Measurements from ENCODE around the gene EIF5AL1. TPM values are rescaled to one million over a fixed set of nuclear protein-coding genes. Genes with fewer than 3 reads are reported as not detected.
"Not testable (repeated sequence)": the region's sequence is repeated elsewhere in the genome, so short reads cannot be mapped to it uniquely, and the experiment has no call there.

The EIF5AL1 gene
- total and polyA plus RNA-seq, 2 experiments from 2014 or later = 2.0 to 20.4 TPM

- no peak for TF ChIP-seq ZNF462 (CRISPR knock-in tag; IDR thresholded peaks at IDR 0.05)
- no peak for TF ChIP-seq CTCF (conservative IDR thresholded peaks at IDR 0.05; ENCODE audit: low read depth in 2 of 2)
Observed at GRCh38 chr10:79498291-79498829, 14.0 kb upstream of the EIF5AL1 start (continued).

- H3K4me3 Mint-ChIP-seq = no peak overlapping the region
- peaks cover 24% of the 10 kb centered on the region for H3K27me3 Mint-ChIP-seq (ENCODE audit: insufficient read depth, low read depth, poor library complexity)
- H3K36me3 ChIP-seq (ENCODE audit: insufficient read depth) = no peaks in the 10 kb centered on the region
- no peaks in the 10 kb centered on the region for H3F3A ChIP-seq (replicated peaks; ENCODE audit: low read depth)
- H3K27ac ChIP-seq (ENCODE audit: low read depth) = no peak overlapping the region
- TF ChIP-seq NANOG (IDR thresholded peaks at IDR 0.05; ENCODE audit: borderline replicate concordance) (no peak), CTCF (conservative IDR thresholded peaks at IDR 0.05; ENCODE audit: low read depth in 2 of 2) (peak; percentile 4 to 75; a peak in 3 of 4 replicates)
- no peak overlapping the region for H3K27ac Mint-ChIP-seq
- ATAC-seq (peak; percentile 99), DNase-seq (ENCODE audit: low spot score) (peak; percentile 79)
- no peaks in the 10 kb centered on the region for H3K27me3 ChIP-seq (ENCODE audit: insufficient read depth)
- no peaks in the 10 kb centered on the region for H3K9me2 ChIP-seq (ENCODE audit: insufficient read depth)
- no peaks in the 10 kb centered on the region for H3K79me2 ChIP-seq (replicated peaks; ENCODE audit: insufficient read depth)
- H3K4me1 ChIP-seq (ENCODE audit: insufficient read depth) = no peaks in the 10 kb centered on the region
- no peaks in the 10 kb centered on the region for H3K9me3 Mint-ChIP-seq
- no peaks in the 10 kb centered on the region for H4K20me1 ChIP-seq (replicated peaks; ENCODE audit: insufficient read depth)
- 0 out of 2 replicates have a peak overlapping the region, but pooled peaks have one; percentile 30 for H3K4me3 ChIP-seq
- 0 out of 2 replicates have a peak overlapping the region, but pooled peaks have one; percentile 65 for H3K4me2 ChIP-seq
- H3K4me1 Mint-ChIP-seq = peaks cover 4% of the 10 kb centered on the region
- peak overlapping the region; percentile 96 for H2AFZ ChIP-seq
- no peaks in the 10 kb centered on the region; the same call in 2 of the 3 replicates for H3K36me3 Mint-ChIP-seq (ENCODE audit: low read depth)
Observed at GRCh38 chr10:79502561-79503309, 9.6 kb upstream of the EIF5AL1 start.

GRCh38 chr10:79503787-79504186 is 8.5 kb upstream of the EIF5AL1 start:
- not testable (repeated sequence) for H4K20me1 ChIP-seq (replicated peaks; ENCODE audit: insufficient read depth); ATAC-seq; H2AFZ ChIP-seq; DNase-seq (ENCODE audit: low spot score); H3K27ac ChIP-seq (ENCODE audit: low read depth); H3K4me1 Mint-ChIP-seq; H3K9me3 Mint-ChIP-seq; H3K4me3 ChIP-seq; H3K27ac Mint-ChIP-seq; H3K36me3 Mint-ChIP-seq (ENCODE audit: low read depth); H3F3A ChIP-seq (replicated peaks; ENCODE audit: low read depth); H3K36me3 ChIP-seq (ENCODE audit: insufficient read depth); H3K4me2 ChIP-seq; H3K79me2 ChIP-seq (replicated peaks; ENCODE audit: insufficient read depth); H3K27me3 ChIP-seq (ENCODE audit: insufficient read depth); H3K4me3 Mint-ChIP-seq; H3K9me2 ChIP-seq (ENCODE audit: insufficient read depth); H3K4me1 ChIP-seq (ENCODE audit: insufficient read depth)
- peaks cover 27% of the 10 kb centered on the region for H3K27me3 Mint-ChIP-seq (ENCODE audit: insufficient read depth, low read depth, poor library complexity)
